GM10266 (cell line): ENCODE measurements around the gene CFI.

Experiments
- DNase-seq: peaks from one replicate; pipeline ENCODE4 v3.0.0; 2012; ENCODE audit errors: extremely low spot score
- CTCF ChIP-seq: IDR thresholded peaks from 2 replicates; pipeline ENCODE4 v1.5.1; 2012; ENCODE audit warnings: mild to moderate bottlenecking, low read depth; ENCODE audit not compliant: control insufficient read depth, insufficient read depth; ENCODE audit errors: missing control alignments

CFI gene

GRCh38 chr4:109729718-109730618 is 71.8 kb downstream of the CFI start, which contains the start of gene PLA2G12A:
Gene PLA2G12A, minus strand, starts transcription at chr4:109730070. Its CDS starts 261 bp downstream, at chr4:109729809.
- TF ChIP-seq CTCF = no peak
- peak; percentile 95 for DNase-seq

- no peak for TF ChIP-seq CTCF
- DNase-seq = peak; percentile 15
These were observed 72.6 kb downstream of the CFI start for GRCh38 chr4:109729117-109729717.

- no peak for DNase-seq
- TF ChIP-seq CTCF = no peak
These were observed 73.4 kb downstream of the CFI start for GRCh38 chr4:109728385-109728784.

GRCh38 chr4:109723110-109723509 is 78.7 kb downstream of the CFI start:
- DNase-seq = no peak
- no peak for TF ChIP-seq CTCF

- no peak for TF ChIP-seq CTCF
- no peak for DNase-seq
These were observed 79.4 kb downstream of the CFI start for GRCh38 chr4:109722357-109722756.

GRCh38 chr4:109721033-109721432 is 80.8 kb downstream of the CFI start:
- no peak for DNase-seq
- no peak for TF ChIP-seq CTCF

- DNase-seq = no peak
- TF ChIP-seq CTCF = no peak
These were observed 82.2 kb downstream of the CFI start for GRCh38 chr4:109719604-109720003.
